ENCODE results near the gene BMI1. TPM values are rescaled to one million over a fixed set of nuclear protein-coding genes. Genes with fewer than 3 reads are reported as not detected.

BMI1 gene
- total RNA-seq, 4 donors from 2014 or later = 47.7 to 77.0 (median 50.2) TPM

DNA sequence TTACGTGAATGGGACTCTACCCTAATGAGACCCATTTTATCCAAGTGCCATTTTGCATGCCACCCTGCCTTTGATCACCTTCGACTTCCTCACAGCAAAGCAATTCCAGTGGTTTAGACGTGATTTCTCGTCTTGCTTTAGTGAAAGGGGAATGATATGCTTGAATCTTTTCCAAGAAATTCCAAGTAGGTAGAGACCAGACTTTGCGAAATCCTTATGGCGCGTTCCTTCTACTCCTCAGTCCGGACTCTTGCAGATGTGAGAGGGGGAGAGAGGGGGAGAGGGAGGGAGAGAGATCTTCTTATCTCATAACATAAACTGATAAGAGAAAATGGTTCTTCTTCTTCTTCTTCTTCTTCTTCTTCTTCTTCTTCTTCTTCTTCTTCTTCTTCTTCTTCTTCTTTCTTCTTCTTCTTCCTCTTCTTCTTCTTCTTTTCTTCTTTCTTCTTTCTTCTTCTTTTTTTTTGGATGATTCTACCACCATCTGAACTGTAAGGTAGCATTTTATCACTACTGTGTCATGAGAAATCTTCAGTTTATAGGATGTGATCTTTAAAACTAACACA, 25.3 kb downstream of the BMI1 start:
- TF ChIP-seq, protein P1, sequence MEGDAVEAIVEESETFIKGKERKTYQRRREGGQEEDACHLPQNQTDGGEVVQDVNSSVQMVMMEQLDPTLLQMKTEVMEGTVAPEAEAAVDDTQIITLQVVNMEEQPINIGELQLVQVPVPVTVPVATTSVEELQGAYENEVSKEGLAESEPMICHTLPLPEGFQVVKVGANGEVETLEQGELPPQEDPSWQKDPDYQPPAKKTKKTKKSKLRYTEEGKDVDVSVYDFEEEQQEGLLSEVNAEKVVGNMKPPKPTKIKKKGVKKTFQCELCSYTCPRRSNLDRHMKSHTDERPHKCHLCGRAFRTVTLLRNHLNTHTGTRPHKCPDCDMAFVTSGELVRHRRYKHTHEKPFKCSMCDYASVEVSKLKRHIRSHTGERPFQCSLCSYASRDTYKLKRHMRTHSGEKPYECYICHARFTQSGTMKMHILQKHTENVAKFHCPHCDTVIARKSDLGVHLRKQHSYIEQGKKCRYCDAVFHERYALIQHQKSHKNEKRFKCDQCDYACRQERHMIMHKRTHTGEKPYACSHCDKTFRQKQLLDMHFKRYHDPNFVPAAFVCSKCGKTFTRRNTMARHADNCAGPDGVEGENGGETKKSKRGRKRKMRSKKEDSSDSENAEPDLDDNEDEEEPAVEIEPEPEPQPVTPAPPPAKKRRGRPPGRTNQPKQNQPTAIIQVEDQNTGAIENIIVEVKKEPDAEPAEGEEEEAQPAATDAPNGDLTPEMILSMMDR (IDR thresholded peaks at IDR 0.05; ENCODE audit: low read depth) = no peak

DNA sequence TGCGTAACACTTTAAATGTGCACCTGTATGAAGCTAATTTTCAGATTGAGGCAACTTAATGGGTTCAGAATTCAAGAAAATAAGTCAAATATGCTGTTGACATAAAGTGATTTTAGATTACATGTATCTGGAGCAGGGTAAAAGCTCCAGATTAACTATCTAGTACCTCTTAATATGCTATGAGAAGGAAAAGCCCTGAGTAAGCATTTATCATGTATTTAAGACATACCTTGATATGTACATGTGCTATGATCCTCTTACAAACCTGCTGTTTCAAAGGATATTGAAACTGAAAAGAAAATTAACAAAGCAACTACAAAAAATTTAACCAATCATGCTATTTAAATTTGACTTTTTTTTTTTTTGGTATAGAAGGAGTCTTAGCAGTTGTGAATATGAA, 28.9 kb downstream of the BMI1 start:
- TF ChIP-seq, protein P1 (IDR thresholded peaks at IDR 0.05; ENCODE audit: low read depth) = no peak

DNA sequence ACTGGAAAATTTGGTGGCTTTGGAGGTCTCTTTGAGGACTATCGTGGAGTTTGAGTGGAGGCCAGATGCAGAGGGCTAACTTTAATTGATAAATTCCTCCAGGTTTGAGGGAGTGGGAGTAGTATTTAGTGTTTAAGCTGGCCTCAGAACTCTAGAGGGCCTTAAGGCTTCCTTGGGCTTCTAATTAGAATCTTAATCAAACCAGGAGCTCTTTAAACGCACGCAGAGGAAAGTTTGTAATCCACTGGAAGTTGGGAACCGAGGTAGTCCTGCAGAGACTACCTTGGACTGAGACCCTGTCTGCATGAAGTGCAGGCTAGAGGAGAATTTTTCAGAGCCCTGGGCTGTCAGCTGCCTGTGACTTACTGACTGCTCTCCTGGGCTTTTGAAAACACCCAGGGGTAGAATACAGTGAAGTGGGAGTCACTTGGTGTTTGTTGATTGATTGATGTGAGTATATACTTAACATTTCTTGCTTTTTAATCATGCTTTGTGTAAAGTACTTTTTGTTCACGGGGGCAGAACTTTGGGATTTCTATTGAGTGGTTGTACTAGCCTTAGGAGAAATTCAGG, 30.3 kb downstream of the BMI1 start:
- TF ChIP-seq, protein P1 (IDR thresholded peaks at IDR 0.05; ENCODE audit: low read depth) = no peak

DNA sequence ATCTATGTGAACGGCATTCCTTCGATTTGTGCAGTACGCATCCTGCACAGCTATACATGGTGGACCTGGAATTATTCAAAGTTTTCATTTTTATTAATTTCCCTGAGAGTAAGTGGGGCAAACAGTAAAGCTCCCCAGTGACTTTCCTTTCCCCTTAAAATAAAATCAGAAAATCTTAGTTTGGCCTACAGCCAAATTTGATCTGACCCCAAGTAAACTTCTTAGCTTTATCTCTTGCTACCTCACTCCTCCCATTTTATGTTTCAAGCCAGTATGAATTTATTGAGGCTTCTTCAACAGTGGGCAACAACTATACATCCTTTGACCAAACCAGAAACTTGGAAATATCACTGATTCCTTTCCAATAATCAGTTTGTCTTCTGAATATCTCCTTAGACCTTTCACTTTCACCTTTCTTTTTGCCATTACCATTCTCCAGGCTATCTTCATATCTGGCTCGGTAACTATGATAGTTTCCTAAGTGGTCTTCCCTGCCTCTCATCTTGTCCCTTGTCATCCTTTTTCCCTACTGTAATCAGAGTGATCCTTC, 35.5 kb downstream of the BMI1 start:
- TF ChIP-seq, protein P1 (IDR thresholded peaks at IDR 0.05; ENCODE audit: low read depth) = no peak

DNA sequence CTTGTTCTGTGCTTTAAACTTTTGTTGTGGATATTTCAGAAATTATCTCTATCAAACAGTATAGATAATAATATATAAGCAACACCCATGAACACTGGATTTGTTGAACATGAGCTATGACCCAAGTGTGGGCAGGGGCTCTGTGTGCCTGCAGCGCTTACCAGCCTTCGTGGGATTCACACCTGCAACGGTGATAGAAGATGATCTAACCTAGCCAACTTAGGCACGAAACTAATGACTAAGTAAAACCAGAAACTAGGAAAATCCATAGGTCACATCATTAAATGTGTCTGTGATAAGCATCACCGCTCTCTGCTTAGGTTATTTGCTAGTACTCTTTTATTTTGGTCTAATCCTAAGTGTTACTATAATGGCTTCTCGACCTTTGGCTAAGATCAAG, 42.4 kb downstream of the BMI1 start:
- TF ChIP-seq, protein P1 (IDR thresholded peaks at IDR 0.05; ENCODE audit: low read depth) = no peak

DNA sequence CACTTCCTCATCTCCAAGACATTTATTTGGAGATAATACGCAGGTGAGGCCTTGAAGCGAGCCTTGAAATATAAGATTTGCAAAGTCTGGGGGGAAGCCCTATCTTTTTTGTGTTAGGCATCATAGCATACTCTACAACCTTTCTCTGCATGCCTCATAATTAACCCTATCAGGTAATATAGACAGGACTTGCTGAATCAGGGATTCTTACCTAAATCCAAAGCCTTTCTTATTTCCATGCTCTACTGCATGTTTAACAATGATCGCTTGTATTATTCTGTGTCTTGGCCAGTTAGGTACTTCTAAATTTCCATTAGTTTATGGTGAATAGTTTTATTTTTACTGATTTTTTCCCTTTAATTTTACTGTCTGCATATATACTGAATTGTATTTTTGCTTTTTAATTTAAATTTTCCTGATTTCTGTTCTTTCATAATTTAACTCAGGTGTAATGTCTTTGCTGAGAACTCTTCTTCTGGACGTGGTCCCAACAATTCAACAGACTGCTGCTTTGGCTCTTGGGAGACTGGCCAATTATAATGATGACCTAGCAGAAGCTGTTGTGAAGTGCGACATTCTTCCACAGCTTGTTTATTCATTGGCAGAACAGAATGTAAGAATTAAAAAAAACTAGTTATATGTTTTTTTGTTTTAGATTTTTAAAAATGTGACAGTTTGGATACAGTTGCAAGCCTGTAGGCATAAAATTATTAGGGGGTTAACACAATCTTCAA, 43.7 kb downstream of the BMI1 start:
- TF ChIP-seq, protein P1 (IDR thresholded peaks at IDR 0.05; ENCODE audit: low read depth) = no peak

DNA sequence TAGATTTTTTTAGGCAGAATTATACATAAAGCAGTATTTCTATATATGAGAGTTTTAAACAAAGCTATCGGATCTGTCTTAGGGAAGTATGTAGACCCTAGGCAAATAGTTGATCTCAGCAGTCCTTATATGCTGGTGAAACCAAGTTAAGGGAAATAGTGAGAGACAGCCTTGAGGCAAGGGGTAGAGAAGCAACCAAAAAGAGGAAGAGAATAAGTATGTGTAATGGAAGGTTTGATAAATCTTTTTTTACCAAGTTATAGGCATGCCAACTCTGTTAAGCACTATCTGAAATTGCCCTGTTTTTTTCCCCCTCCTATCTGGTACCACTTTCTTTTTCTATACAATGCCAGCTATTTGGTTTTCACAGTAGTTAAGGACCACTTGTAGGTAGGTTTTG, 44.3 kb downstream of the BMI1 start:
- TF ChIP-seq, protein P1 (IDR thresholded peaks at IDR 0.05; ENCODE audit: low read depth) = no peak
